Mammary epithelial cell (primary cell): Measurements from ENCODE around the gene CNTNAP2.

Experiments
- CTCF ChIP-seq, 2 donors: IDR thresholded peaks in 1 of 2; conservative IDR thresholded peaks in 1 of 2; 2 replicates each; pipeline ENCODE4 v1.5.1; 2011 to 2012; ENCODE audit warnings: inconsistent platforms in 2 of 2, low read length in 2 of 2, mild to moderate bottlenecking in 2 of 2, control low read depth in 1 of 2, low read depth in 1 of 2; ENCODE audit not compliant: insufficient read depth in 1 of 2; ENCODE audit errors: extremely low read depth in 1 of 2
- EZH2 ChIP-seq: IDR thresholded peaks from 2 replicates; pipeline ENCODE4 v1.6.1; 2012; ENCODE audit warnings: low read length, inconsistent platforms, borderline replicate concordance

- TF ChIP-seq CTCF (conservative IDR thresholded peaks at IDR 0.05 in 1 of 2, IDR thresholded peaks at IDR 0.05 in 1 of 2; ENCODE audit: extremely low read depth in 1 of 2, insufficient read depth in 1 of 2, low read depth in 1 of 2, low read length in 2 of 2) = no peak
- TF ChIP-seq EZH2 = no peak
Measured at GRCh38 chr7:147723536-147723935, 1606.9 kb downstream of the CNTNAP2 start.
